Panc1 (cell line): ENCODE results near the gene NTF4. TPM values are rescaled to one million over a fixed set of nuclear protein-coding genes. Genes with fewer than 3 reads are reported as not detected.
"Not testable (repeated sequence)": the region's sequence is repeated elsewhere in the genome, so short reads cannot be mapped to it uniquely, and the experiment has no call there.

ENCODE experiments used
- ATAC-seq: fragments of 200-7000 bp; cut with Tn5 transposase; 2 replicates; pipeline ENCODE4 v1.9.1; 2020; ENCODE audit warnings: mild to moderate bottlenecking, moderate library complexity
- BruUV-seq: library from RNA; stranded (reverse); fragments of 400-500 nt; replicated peaks from 2 replicates; lab custom pipeline; 2021; lab: Mats Ljungman, UMichigan
- CTCF ChIA-PET: fragments of 300-600 bp; sonication (Branson Sonifier 250); formaldehyde crosslinking; loops from one replicate; lab custom pipeline; 2022; ENCODE audit warnings: antibody characterized with exemption; lab: Charles Lee
- POLR2A ChIA-PET: fragments of 300-600 bp; sonication (Branson Sonifier 250); formaldehyde crosslinking; loops from one replicate; lab custom pipeline; 2022; ENCODE audit warnings: antibody characterized with exemption; lab: Charles Lee
- DNase-seq: peaks from one replicate; pipeline ENCODE4 v3.0.0-alpha.2; 2010; ENCODE audit warnings: low read depth, low spot score
- H3K27ac ChIP-seq: 2 replicates; pipeline ENCODE4 v1.5.1; 2011; ENCODE audit warnings: mild to moderate bottlenecking, low read length, inconsistent platforms
- H3K27me3 ChIP-seq: fragments of 200-500 bp; sonication (Bioruptor generic); 2 replicates; pipeline ENCODE4 v1.6.0; 2014; ENCODE audit warnings: low read length, inconsistent platforms; ENCODE audit not compliant: control insufficient read depth, insufficient read depth
- H3K36me3 ChIP-seq: fragments of 200-500 bp; sonication (Bioruptor generic); 2 replicates; pipeline ENCODE4 v1.5.1; 2014; ENCODE audit warnings: inconsistent platforms, mild to moderate bottlenecking, low read length, moderate library complexity; ENCODE audit not compliant: control insufficient read depth, insufficient read depth
- H3K4me1 ChIP-seq: 2 replicates; pipeline ENCODE4 v1.5.1; 2011; ENCODE audit warnings: inconsistent platforms, mild to moderate bottlenecking, low read length, moderate library complexity; ENCODE audit not compliant: control insufficient read depth, insufficient read depth
- H3K4me3 ChIP-seq, 2 experiments: 2 replicates each; pipeline ENCODE4 v1.5.1; 2011 to 2012; ENCODE audit warnings: low read depth in 2 of 2, low read length in 2 of 2, mild to moderate bottlenecking in 2 of 2, inconsistent platforms in 1 of 2, moderate library complexity in 1 of 2
- H3K9me3 ChIP-seq: fragments of 200-500 bp; sonication (Bioruptor generic); 2 replicates; pipeline ENCODE4 v1.5.1; 2014; ENCODE audit warnings: low read depth, mild to moderate bottlenecking, inconsistent platforms, low read length, moderate library complexity; ENCODE audit not compliant: control insufficient read depth, insufficient read depth
- CTCF ChIP-seq: fragments of 450-650 bp; IDR thresholded peaks from 2 replicates; pipeline ENCODE4 v1.5.1; 2017; ENCODE audit warnings: mild to moderate bottlenecking
- POLR2AphosphoS5 ChIP-seq: IDR thresholded peaks from 2 replicates; pipeline ENCODE4 v1.6.1; 2012; ENCODE audit warnings: mild to moderate bottlenecking, low read depth, low read length, moderate library complexity
- REST ChIP-seq, 2 experiments: IDR thresholded peaks; 2 replicates each; pipeline ENCODE4 v1.6.1; 2011 to 2012; ENCODE audit warnings: low read depth in 2 of 2, control low read depth in 1 of 2, low read length in 1 of 2, mild to moderate bottlenecking in 1 of 2, moderate library complexity in 1 of 2; ENCODE audit not compliant: insufficient read depth in 1 of 2
- SIN3A ChIP-seq: IDR thresholded peaks from 2 replicates; pipeline ENCODE4 v1.6.1; 2012; ENCODE audit warnings: low read depth, mild to moderate bottlenecking, low read length, moderate library complexity, borderline replicate concordance; ENCODE audit not compliant: insufficient read depth
- TCF7L2 ChIP-seq: IDR thresholded peaks from 2 replicates; pipeline ENCODE4 v1.6.1; 2011; ENCODE audit warnings: mild to moderate bottlenecking, low read depth, low read length, inconsistent platforms
- in situ Hi-C: cut with HindIII; loops from 2 replicates; pipeline ENCODE4 v1.10.0; 2016; ENCODE audit warnings: low sequenced_read_pairs, low pct_unique_long_range_greater_than_20kb
- intact Hi-C: fragments of 100-400 bp; cut with micrococcal nuclease; formaldehyde crosslinking; loops from one replicate; pipeline ENCODE4 v1.10.0; 2022; ENCODE audit not compliant: unreplicated experiment
- total RNA-seq: library from RNA; stranded (reverse); gene quantifications from one replicate; pipeline ENCODE4 v1.2.1, GENCODE V29; 2021; ENCODE audit not compliant: unreplicated experiment

The NTF4 gene
- total RNA-seq, 1 experiment from 2014 or later: 0.39 TPM

DNA sequence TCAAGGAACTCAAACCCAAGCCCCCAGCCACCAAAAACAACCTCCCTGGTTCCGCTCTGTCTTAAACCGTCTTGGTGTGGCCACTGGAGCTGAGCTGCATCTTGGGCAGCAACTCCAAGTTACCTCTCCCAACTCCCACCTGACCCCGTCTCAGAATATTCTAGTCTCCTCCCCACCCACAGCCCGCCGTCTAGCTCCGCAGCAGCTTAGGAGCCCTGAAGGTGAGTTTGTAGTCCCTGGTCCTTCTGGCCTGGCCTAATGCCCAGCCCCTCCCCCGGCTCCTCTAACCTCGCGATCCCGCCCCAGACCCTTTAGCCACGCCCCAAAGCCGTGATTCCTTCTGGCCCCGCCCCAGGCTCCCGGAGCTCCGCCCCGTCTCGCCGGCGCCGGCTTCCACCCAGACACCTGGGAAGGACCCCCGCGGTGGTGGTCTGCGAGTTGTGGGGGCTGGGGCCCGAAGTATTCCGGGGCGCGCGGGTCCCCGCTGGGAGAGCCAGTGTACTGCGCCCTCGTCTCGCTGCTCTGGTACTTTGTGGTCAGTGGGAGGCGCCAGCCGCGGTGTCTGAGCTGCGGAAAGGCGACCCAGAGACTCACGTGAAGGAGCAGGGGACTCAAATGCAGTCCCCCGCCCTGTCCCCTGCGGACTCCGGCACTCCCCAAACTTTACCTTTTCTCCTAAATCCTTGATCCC is 45.2 kb downstream of the NTF4 start:
- no peaks in the 10 kb centered on the region for H3K27me3 ChIP-seq
- H3K4me1 ChIP-seq: no peaks in the 10 kb centered on the region; the same call in 1 of the 2 replicates
- BruUV-seq: no TSS peak
- peak overlapping the region; percentile 43 to 51 for H3K4me3 ChIP-seq
- ATAC-seq: peak; percentile 74
- DNase-seq: no peak
- CTCF ChIA-PET: no interaction called here
- H3K36me3 ChIP-seq: no peaks in the 10 kb centered on the region
- POLR2A ChIA-PET: interaction anchor here (0.6 to 0.7 kb wide), 3 partner anchors 37 to 999 kb away, joined by 4 to 13 read pairs (median 5); no protein-coding TSS in a partner anchor
- in situ Hi-C loops: no loop called here
- no peaks in the 10 kb centered on the region for H3K9me3 ChIP-seq
- intact Hi-C loops: no loop called here
- H3K27ac ChIP-seq: peak overlapping the region; percentile 72
- TF ChIP-seq TCF7L2 (no peak), POLR2AphosphoS5 (no peak), CTCF (no peak), SIN3A (no peak), REST (IDR thresholded peaks at IDR 0.05; ENCODE audit: insufficient read depth in 1 of 2, low read depth in 2 of 2, low read length in 1 of 2) (no peak)

DNA sequence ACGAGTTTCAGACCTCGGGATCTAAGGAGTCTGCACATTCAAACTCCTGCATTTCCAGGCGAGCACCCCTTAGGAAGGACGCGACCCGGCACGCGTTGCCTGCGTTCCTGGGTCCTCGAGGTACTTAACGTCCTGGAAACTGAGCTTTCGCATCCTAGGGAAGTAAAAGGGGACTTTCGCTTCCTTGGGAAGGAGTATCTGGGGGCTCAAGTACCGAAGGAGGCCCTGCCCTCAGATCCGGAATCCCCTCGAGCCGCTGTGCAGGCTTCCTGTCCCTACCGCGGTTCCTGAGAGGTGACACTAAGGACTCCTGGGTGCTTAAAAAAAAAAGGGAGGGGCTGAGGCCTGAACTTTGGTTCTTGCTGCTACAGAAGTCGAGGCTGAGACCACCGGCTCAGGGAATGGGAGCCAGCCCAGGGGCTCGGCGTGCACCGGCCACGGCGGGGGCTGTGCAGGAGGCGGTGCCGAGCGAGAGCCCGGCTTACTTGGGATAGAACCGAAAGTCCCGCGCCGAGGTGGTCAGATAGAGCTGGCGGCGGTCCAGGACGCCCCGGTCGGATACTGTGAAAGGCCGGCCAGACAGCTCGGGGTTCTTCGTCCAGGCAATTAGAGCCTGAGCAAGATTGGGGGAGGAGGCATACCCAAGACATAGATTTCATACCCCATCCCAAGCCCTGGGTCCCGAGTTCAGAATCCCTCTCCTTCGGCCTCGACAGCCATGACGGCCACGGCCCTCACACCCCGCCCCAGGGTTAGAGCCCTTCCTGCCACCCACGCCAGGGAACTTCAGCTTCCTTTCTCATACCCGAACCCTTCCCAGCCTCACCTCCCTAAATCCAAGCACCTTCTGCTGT is 46.0 kb downstream of the NTF4 start:
- not testable (repeated sequence) for BruUV-seq, DNase-seq
- POLR2A ChIA-PET: interaction anchor here (0.6 kb wide), 1 partner anchor 38 kb away, joined by 4 read pairs; no protein-coding TSS in a partner anchor

More for the DNA sequence above, 46.0 kb downstream of the NTF4 start:
- CTCF ChIA-PET: interaction anchor here (0.7 kb wide), 2 partner anchors 40 to 190 kb away, joined by 3 to 4 read pairs; no protein-coding TSS in a partner anchor
- Histone ChIP-seq H3K4me3 (peak overlapping the region; percentile 43 to 51), H3K27ac (peak overlapping the region; percentile 72)
- intact Hi-C loops, H3K36me3 ChIP-seq, in situ Hi-C loops, H3K9me3 ChIP-seq, H3K27me3 ChIP-seq, H3K4me1 ChIP-seq: not testable (repeated sequence)
- peak; percentile 8 for ATAC-seq
